HG03571 (cell line): ENCODE results near the gene HMSD.

ENCODE experiments used
- ATAC-seq: cut with Tn5 transposase; IDR thresholded peaks from one replicate; pipeline ENCODE4 v1.9.1; 2021; ENCODE audit not compliant: unreplicated experiment

HMSD gene

DNA sequence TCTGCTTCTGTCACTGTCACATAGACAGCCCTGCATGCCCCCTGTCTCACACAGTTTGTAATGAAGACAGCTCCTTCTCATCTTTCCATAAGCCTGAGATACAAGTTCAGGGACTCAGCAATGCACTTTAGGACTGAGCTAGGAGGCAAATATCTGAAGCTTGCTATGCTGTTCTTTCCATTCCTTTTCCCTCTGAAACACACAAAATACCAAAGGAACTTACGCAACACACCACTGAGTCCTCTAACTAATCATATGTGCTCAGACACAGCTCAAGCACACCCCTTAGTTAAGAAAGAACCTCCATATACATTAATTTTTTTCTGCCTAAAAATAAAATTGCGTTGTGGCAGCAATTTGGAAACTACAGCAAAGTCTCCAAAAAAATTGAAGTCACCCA lies 38.6 kb downstream of the HMSD start:
- ATAC-seq, result no peak

DNA sequence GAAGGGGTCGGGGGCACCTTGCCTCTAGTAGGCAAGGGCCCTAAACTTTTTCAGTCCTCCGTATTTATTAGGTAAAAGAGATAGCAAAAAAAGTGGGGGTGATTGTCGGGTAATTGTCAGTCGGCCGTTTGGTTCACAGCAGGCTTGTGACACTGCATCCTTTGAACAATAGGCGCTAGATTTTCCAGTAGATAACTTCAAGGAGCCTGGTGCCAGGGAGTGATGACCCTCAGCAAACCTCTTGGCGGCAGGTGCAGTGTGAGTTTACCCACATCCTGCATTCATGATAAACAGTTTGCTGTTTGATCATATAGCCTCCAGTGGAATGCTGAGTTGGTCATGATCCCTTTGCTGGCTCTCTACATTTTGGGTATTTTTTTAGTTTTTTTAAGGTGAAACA lies 43.6 kb downstream of the HMSD start:
- ATAC-seq, result no peak

DNA sequence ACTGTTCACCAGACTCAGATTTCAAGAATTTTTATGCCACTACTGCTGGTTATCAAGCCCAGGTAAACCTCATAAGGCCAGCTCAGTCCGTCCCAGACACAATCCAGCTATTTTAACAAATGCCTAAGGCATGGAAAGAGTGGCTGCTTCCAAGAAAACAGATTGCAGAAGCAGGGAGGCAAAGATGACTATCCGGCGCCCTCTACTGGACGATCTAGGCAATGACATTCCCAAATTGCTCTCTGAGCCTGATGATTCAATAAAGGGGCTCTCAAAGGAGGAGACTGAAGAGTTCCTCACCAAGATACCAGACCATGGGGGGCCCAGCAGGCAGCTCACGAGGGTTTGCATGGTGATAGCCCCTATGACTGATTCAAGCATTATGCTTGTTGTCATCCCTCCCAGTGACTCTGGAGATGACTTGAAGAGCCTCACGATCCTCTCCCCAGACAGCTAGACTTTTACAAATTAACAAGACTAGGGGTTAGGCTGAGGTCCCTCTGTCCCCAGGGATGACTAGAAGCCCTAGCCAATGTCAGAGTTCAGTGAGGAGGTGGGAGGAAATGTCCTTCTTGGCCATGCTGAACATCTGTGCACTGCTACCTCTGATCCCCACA lies 45.8 kb downstream of the HMSD start:
- no peak for ATAC-seq

DNA sequence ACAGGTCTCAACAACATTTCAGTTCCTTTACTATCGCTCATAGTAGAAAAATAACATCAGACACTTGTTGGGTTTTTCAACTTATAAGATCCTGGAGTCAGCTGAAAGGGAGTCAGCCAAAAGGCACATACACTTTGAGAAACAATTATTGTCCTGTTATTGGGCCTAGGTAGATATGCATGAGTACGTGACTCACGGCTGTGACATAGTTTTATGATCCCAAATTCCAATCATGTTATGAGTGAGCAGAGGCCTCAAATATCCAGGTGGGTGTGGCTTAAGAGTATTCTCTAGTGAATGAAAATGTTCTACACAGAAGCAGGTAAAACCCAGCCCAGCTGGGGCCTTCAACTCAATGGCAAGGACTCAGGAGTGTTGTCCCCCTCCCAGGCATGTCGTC lies 47.9 kb downstream of the HMSD start:
- no peak for ATAC-seq

DNA sequence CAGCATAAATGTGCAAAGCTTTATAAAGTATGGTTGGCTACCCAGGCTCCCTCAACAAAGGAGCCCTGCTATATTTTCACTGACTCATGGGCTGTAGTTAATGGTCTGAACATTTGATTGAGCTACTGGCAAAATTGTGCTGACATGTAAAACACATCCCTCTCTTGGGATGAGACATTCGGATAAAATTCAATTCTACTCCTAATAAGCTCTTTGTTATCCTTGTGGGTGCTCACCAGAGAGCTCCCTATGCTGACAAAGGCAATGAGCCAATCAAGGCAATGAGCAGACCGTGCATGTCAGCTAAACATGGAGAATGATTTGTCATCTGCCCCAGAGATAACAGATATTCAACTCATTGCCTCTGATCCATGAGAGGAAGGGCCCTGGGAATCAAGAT lies 48.5 kb downstream of the HMSD start:
- ATAC-seq, result no peak

DNA sequence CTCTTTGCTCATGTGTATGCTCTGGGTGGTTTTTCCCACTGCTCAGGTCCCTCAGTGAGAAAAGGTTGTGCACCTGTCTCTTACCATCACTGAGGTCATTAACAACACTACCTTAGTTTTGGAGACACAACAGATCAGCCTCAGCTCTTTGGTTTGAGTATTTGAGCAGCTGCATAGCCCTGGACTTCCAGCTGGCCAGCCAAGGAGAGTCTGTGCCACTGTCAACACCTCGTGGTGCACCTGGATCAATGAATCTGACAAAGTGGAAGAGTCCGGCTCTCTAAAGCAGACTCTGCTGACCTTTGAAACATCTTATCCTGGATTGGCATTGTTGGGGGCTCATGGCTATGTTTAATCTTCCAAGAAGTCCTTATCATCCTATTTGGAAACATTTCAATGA lies 50.8 kb downstream of the HMSD start:
- ATAC-seq, result no peak

DNA sequence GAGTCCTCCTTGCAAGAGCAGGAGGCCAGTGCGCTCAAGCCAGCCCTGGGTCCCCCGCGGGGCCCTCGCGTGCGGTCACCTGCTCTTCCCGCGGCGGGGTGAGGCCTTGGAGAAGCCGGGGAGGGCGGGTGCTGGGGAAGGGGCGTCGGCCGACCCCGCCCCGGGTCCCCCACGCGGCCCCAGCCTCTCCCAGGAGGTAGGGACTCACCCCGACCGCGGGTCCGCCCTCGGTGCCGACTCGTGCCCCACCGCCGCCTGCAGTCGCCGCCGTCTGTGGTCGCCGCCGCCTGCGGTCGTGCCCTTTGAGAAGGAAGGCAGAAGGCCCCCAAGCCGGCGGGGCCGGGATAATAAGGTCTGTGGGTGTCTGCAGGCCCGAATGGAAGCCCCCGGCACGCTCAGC lies 53.5 kb downstream of the HMSD start:
- ATAC-seq, result no peak

DNA sequence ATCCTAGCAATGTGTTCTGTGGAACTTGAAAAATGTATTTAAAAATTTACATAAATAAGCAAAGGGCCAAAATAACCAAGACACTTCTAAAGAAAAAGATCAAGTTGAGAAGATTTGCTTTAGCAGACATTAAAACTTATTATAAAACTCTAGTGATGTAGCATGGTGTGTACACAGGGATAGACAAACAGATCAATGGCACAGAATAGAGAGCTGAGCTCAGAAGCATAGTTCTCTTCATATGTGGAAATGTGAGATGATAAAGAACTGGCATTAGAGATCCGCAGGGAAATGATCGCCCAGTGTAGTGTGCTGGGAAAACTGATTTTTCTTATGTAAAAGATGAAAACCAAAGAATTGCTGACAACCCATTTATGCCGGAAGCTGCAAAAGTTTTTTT lies 60.2 kb downstream of the HMSD start:
- no peak for ATAC-seq
